ENCODE data around the gene ADGRG6.
"Not testable (repeated sequence)": the region's sequence is repeated elsewhere in the genome, so short reads cannot be mapped to it uniquely, and the experiment has no call there.

The ADGRG6 gene

DNA sequence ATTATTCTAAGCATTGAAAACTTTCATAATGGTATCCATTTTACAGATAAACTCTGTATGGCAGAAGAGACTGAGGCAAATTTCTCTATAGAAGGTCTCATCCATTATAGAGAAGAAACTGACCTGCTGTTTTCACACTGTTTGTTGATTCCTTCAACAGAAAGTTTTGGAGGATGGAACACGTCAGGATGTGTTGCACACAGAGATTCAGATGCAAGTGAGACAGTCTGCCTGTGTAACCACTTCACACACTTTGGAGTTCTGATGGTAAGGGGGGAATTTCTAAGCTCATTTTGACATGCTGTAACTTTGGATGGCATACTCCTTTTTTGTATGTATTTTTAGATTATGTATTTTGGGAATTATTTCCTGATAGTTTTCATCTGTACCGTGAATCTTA lies 109.3 kb downstream of the ADGRG6 start:
- no peak overlapping the region for H3K4me3 ChIP-seq (ENCODE audit: low read length)
- H3K4me1 ChIP-seq (ENCODE audit: control insufficient read depth, insufficient read depth, low read length): no peaks in the 10 kb centered on the region
- H3K9me3 ChIP-seq (ENCODE audit: control insufficient read depth, low read length): no peaks in the 10 kb centered on the region
- H3K9ac ChIP-seq (ENCODE audit: low read length): no peak overlapping the region
- H3K27me3 ChIP-seq (ENCODE audit: control insufficient read depth, insufficient read depth, low read length): no peaks in the 10 kb centered on the region
- no peaks in the 10 kb centered on the region for H3K36me3 ChIP-seq (ENCODE audit: control insufficient read depth, insufficient read depth, low read length)

DNA sequence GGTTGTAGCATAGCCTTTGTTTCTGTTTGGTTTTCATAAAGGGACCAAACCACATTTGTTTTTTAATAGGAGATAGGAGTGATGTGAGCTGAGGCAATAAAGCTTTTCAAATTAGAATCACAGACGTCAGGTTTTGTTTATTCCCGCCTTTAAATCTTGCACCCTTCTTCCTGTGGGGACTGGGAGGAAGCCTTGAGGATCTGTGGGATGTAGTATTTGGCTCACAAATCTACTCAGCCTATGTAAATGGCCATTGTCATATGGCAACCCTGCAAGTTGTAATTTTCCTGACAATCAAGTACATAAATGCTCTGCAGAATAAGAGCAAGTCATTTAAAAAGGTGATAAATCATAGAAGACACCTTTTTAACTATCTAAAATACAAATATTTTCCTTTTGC lies 110.4 kb downstream of the ADGRG6 start:
- H3K27me3 ChIP-seq (ENCODE audit: control insufficient read depth, insufficient read depth, low read length): no peaks in the 10 kb centered on the region
- no peaks in the 10 kb centered on the region for H3K36me3 ChIP-seq (ENCODE audit: control insufficient read depth, insufficient read depth, low read length)
- no peaks in the 10 kb centered on the region for H3K4me1 ChIP-seq (ENCODE audit: control insufficient read depth, insufficient read depth, low read length)
- no peak overlapping the region for H3K4me3 ChIP-seq (ENCODE audit: low read length)
- H3K9ac ChIP-seq (ENCODE audit: low read length): no peak overlapping the region
- no peaks in the 10 kb centered on the region for H3K9me3 ChIP-seq (ENCODE audit: control insufficient read depth, low read length)

DNA sequence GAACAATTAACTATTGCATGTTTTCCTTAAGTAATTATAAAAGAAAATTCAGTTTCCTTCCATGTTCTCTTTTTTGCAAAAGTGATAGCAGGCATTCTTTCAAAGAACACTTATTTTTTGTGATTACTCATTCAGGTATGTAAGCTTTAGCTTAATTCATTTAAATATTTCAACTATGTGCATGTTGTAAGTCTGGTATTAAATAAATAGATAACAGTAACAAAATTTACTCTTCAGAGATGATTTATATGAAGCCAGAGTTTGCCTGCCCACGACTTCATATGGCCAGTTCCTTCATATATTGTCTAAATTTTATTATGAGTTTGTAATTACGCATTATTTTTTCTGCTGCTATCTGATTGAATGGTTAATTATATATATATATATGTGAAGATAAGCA lies 110.9 kb downstream of the ADGRG6 start:
- Histone ChIP-seq H3K9me3 (ENCODE audit: control insufficient read depth, low read length) (no peaks in the 10 kb centered on the region), H3K4me1 (ENCODE audit: control insufficient read depth, insufficient read depth, low read length) (no peaks in the 10 kb centered on the region), H3K9ac (ENCODE audit: low read length) (no peak overlapping the region), H3K27me3 (ENCODE audit: control insufficient read depth, insufficient read depth, low read length) (no peaks in the 10 kb centered on the region), H3K36me3 (ENCODE audit: control insufficient read depth, insufficient read depth, low read length) (no peaks in the 10 kb centered on the region), H3K4me3 (ENCODE audit: low read length) (no peak overlapping the region)

- Histone ChIP-seq H3K9me3 (ENCODE audit: control insufficient read depth, low read length) (no peaks in the 10 kb centered on the region), H3K4me1 (ENCODE audit: control insufficient read depth, insufficient read depth, low read length) (no peaks in the 10 kb centered on the region), H3K36me3 (ENCODE audit: control insufficient read depth, insufficient read depth, low read length) (no peaks in the 10 kb centered on the region), H3K9ac (ENCODE audit: low read length) (no peak overlapping the region), H3K27me3 (ENCODE audit: control insufficient read depth, insufficient read depth, low read length) (no peaks in the 10 kb centered on the region), H3K4me3 (ENCODE audit: low read length) (no peak overlapping the region)
Measured at GRCh38 chr6:142413111-142413510, 111.3 kb downstream of the ADGRG6 start.

DNA sequence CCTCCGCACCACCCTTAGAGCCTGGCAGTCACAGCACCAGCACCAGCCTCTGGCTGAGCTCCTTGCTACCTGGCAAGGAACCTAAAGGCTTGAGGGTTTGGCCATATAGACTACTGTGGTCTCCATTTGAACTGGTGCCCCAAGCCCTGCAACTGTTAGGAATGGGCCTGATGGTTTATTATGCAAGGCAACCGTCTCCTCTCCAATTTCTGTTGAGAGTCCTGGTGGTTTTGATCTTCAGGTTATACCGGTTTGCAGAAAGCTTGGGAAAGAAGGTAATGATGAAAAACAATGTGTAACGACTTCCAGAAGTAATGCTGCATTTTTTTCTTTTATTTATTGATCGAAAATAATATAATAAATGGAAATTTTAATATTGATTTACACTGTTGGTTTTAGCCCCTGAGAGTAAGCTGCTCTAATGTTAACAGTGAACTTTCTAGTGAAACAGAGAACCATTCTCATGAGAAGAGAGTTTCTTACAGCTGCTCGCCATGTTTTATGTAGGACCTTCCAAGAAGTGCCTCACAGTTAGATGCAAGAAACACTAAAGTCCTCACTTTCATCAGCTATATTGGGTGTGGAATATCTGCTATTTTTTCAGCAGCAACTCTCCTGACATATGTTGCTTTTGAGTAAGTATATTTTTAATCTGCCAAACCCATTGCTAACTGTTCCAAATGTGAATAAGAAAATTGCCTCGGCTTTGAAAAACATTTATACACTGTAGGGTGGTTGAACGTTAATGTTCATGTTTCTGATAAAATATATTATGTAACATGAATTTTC lies 112.8 kb downstream of the ADGRG6 start:
- Histone ChIP-seq H3K9me3 (ENCODE audit: control insufficient read depth, low read length) (no peaks in the 10 kb centered on the region), H3K27me3 (ENCODE audit: control insufficient read depth, insufficient read depth, low read length) (no peaks in the 10 kb centered on the region), H3K4me3 (ENCODE audit: low read length) (no peak overlapping the region), H3K9ac (ENCODE audit: low read length) (no peak overlapping the region), H3K4me1 (ENCODE audit: control insufficient read depth, insufficient read depth, low read length) (no peaks in the 10 kb centered on the region), H3K36me3 (ENCODE audit: control insufficient read depth, insufficient read depth, low read length) (no peaks in the 10 kb centered on the region)

- no peak overlapping the region for H3K9ac ChIP-seq (ENCODE audit: low read length)
- no peaks in the 10 kb centered on the region for H3K4me1 ChIP-seq (ENCODE audit: control insufficient read depth, insufficient read depth, low read length)
- no peaks in the 10 kb centered on the region for H3K27me3 ChIP-seq (ENCODE audit: control insufficient read depth, insufficient read depth, low read length)
- H3K36me3 ChIP-seq (ENCODE audit: control insufficient read depth, insufficient read depth, low read length): no peaks in the 10 kb centered on the region
- no peak overlapping the region for H3K4me3 ChIP-seq (ENCODE audit: low read length)
- no peaks in the 10 kb centered on the region for H3K9me3 ChIP-seq (ENCODE audit: control insufficient read depth, low read length)
Measured at GRCh38 chr6:142416179-142416578, 114.4 kb downstream of the ADGRG6 start.

GRCh38 chr6:142416686-142417085 lies 114.9 kb downstream of the ADGRG6 start:
- Histone ChIP-seq H3K27me3 (ENCODE audit: control insufficient read depth, insufficient read depth, low read length) (no peaks in the 10 kb centered on the region), H3K9me3 (ENCODE audit: control insufficient read depth, low read length) (no peaks in the 10 kb centered on the region), H3K4me1 (ENCODE audit: control insufficient read depth, insufficient read depth, low read length) (no peaks in the 10 kb centered on the region), H3K4me3 (ENCODE audit: low read length) (no peak overlapping the region), H3K9ac (ENCODE audit: low read length) (no peak overlapping the region), H3K36me3 (ENCODE audit: control insufficient read depth, insufficient read depth, low read length) (no peaks in the 10 kb centered on the region)

- Histone ChIP-seq H3K9me3 (ENCODE audit: control insufficient read depth, low read length) (no peaks in the 10 kb centered on the region), H3K27me3 (ENCODE audit: control insufficient read depth, insufficient read depth, low read length) (no peaks in the 10 kb centered on the region), H3K9ac (ENCODE audit: low read length) (no peak overlapping the region), H3K4me1 (ENCODE audit: control insufficient read depth, insufficient read depth, low read length) (no peaks in the 10 kb centered on the region), H3K4me3 (ENCODE audit: low read length) (no peak overlapping the region), H3K36me3 (ENCODE audit: control insufficient read depth, insufficient read depth, low read length) (no peaks in the 10 kb centered on the region)
Measured at GRCh38 chr6:142417331-142417750, 115.5 kb downstream of the ADGRG6 start.

GRCh38 chr6:142419071-142419470 lies 117.3 kb downstream of the ADGRG6 start:
- Histone ChIP-seq H3K4me1 (ENCODE audit: control insufficient read depth, insufficient read depth, low read length) (no peaks in the 10 kb centered on the region), H3K9me3 (ENCODE audit: control insufficient read depth, low read length) (no peaks in the 10 kb centered on the region), H3K36me3 (ENCODE audit: control insufficient read depth, insufficient read depth, low read length) (no peaks in the 10 kb centered on the region), H3K27me3 (ENCODE audit: control insufficient read depth, insufficient read depth, low read length) (no peaks in the 10 kb centered on the region), H3K4me3 (ENCODE audit: low read length) (no peak overlapping the region), H3K9ac (ENCODE audit: low read length) (no peak overlapping the region)

GRCh38 chr6:142420802-142421201 lies 119.0 kb downstream of the ADGRG6 start:
- Histone ChIP-seq H3K36me3 (ENCODE audit: control insufficient read depth, insufficient read depth, low read length) (no peaks in the 10 kb centered on the region), H3K9ac (ENCODE audit: low read length) (no peak overlapping the region), H3K4me1 (ENCODE audit: control insufficient read depth, insufficient read depth, low read length) (no peaks in the 10 kb centered on the region), H3K27me3 (ENCODE audit: control insufficient read depth, insufficient read depth, low read length) (no peaks in the 10 kb centered on the region), H3K4me3 (ENCODE audit: low read length) (no peak overlapping the region), H3K9me3 (ENCODE audit: control insufficient read depth, low read length) (no peaks in the 10 kb centered on the region)

DNA sequence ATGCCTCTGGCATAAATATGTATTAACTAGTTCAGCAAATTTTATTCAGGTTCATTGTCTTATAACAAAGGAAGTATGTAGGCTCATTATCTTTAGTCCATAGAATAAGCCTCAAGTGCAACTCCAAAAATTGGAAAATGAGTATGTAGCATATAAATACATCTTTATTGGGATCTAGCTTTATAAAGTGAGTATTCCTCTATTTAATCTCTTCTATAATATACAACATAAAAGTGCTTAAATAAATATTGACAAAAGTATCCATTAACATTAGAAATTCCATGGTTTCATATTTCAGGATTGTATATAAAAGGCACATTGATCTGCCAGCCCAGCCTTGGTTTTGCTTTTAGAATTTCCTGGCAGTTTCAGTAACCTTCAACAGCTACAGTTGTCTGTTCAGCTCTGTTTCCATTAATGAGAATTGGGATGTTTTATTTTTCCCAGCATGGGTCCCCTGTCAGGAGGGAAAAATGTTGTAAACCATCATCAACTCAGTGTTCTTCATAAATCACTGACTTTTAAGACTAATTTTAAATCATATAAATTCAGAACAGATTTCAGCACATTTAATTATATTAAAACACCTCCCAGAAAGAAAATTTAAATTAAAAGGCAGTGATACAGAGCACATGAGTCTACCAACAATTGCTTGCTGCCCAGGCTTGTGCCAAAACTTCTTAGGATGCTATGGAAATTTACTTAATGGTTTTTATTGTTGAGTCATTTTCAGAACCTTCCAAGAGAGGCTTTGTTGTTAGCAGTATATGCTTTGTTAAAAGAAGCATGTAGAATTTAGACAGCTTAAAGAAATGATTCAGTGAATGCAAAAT lies 119.7 kb downstream of the ADGRG6 start:
- no peaks in the 10 kb centered on the region for H3K27me3 ChIP-seq (ENCODE audit: control insufficient read depth, insufficient read depth, low read length)
- no peaks in the 10 kb centered on the region for H3K4me1 ChIP-seq (ENCODE audit: control insufficient read depth, insufficient read depth, low read length)
- no peaks in the 10 kb centered on the region for H3K36me3 ChIP-seq (ENCODE audit: control insufficient read depth, insufficient read depth, low read length)
- no peak overlapping the region for H3K4me3 ChIP-seq (ENCODE audit: low read length)
- H3K9ac ChIP-seq (ENCODE audit: low read length): no peak overlapping the region
- H3K9me3 ChIP-seq (ENCODE audit: control insufficient read depth, low read length): no peaks in the 10 kb centered on the region

GRCh38 chr6:142426444-142427132 lies 124.8 kb downstream of the ADGRG6 start:
- H3K4me1 ChIP-seq (ENCODE audit: control insufficient read depth, insufficient read depth, low read length); H3K4me3 ChIP-seq (ENCODE audit: low read length); H3K27me3 ChIP-seq (ENCODE audit: control insufficient read depth, insufficient read depth, low read length); H3K36me3 ChIP-seq (ENCODE audit: control insufficient read depth, insufficient read depth, low read length); H3K9me3 ChIP-seq (ENCODE audit: control insufficient read depth, low read length); H3K9ac ChIP-seq (ENCODE audit: low read length): not testable (repeated sequence)
